ENCODE measurements around the gene TAL2. TPM values are rescaled to one million over a fixed set of nuclear protein-coding genes. Genes with fewer than 3 reads are reported as not detected.

Gene TAL2
- total RNA-seq, result not detected in 2 replicates

DNA sequence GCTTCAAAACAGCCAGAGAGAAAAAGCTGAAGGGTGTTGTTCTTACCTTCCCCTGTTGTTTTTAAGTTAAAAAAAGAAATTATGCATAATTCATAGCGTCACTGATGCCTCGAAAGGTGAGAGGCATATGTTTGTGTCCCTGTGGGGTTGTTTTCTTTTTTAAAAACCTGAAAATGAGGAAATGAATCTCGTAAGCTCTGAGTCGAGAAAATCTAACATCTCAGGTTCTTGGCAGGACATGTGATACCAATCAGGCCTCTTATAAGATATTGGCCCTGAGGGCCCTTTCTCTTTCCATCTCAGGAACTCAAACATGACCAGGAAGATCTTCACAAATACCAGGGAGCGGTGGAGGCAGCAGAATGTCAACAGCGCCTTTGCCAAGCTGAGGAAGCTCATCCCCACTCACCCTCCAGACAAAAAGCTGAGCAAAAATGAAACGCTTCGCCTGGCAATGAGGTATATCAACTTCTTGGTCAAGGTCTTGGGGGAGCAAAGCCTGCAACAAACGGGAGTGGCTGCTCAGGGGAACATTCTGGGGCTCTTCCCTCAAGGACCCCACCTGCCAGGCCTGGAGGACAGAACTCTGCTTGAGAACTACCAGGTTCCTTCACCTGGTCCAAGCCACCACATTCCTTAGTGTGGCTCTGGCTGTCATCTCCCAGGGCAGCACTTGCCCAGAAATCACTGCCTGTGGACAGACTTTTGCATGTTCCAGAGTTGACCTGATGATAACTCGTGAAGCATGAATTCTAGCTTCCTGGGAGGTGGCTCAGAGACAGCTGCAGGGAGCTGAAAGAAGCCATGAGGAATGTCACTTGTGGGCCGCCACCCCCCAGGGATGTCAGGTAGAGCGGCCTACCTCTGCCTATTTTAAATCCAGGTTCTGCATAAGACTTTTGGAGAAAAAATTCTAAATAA is at the start of gene TAL2:
Gene TAL2 (plus strand): TSS at position 274 of the 921 bp plus-strand sequence. CDS start 40 bp downstream, at position 314.

DNA sequence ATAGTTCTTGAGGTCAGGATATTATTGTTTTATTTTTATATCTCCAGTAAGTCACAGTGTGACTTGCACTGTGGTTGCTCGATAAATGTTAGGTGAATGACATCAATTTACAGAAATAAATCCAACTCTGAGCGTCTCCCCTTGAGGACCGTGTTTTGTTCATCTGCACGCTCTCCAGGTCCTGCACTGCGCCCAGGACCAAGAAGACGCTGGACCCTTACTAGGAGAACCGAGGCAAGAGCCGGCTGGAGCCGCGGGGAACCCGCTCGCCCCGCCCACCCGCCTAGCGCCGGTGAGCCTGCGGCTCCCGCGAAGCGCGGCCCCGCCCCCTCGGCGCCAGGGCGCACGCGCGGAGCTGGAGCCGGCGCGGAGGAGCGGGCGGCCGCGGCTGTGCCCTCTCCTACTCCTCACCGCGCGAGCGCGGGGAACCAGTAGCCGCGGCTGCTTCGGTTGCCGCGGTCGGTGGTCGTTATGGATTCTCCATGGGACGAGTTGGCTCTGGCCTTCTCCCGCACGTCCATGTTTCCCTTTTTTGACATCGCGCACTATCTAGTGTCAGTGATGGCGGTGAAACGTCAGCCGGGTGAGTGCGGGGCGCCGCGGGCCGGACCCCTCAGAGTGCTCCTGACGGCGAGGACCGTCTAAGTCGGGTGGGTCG is 32.1 kb downstream of the TAL2 start, which contains the start of gene TMEM38B:
Gene TMEM38B (plus strand): TSS at position 352 of the 658 bp plus-strand sequence. CDS start 120 bp downstream, at position 472.

Other genes starting within 250 kb of the TAL2 start
- gene FSD1L, start 214.4 kb upstream of the TAL2 start, total RNA-seq, result 1.2 and 3.6 TPM in 2 replicates
- gene FKTN, start 104.3 kb upstream of the TAL2 start, total RNA-seq, result 22.0 and 27.8 TPM in 2 replicates
- gene TMEM38B, start 32.1 kb downstream of the TAL2 start, total RNA-seq, result 4.3 and 4.4 TPM in 2 replicates